ENCODE data around the gene OVCH1.
"Not testable (repeated sequence)": the region's sequence is repeated elsewhere in the genome, so short reads cannot be mapped to it uniquely, and the experiment has no call there.

DNA sequence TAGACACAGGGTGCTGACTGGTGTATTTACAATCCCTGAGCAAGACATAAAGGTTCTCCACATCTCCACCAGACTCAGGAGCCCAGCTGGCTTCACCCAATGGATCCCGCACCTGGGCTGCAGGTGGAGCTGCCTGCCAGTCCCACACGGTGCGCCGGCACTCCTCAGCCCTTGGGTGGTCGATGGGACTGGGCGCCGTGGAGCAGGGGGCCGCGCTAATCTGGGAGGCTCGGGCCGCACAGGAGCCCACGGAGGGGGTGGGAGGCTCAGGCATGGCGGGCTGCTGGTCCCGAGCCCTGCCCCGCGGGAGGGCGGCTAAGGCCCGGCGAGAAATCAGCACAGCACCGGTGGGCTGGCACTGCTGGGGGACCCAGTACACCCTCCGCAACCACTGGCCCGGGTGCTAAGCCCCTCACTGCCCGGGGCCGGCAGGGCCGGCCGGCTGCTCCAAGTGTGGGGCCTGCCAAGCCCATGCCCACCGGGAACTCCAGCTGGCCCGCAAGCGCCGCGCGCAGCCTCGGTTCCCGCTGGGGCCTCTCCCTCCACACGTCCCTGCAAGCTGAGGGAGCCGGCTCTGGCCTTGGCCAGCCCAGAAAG is 111.3 kb downstream of the OVCH1 start:
- not testable (repeated sequence) for TF ChIP-seq POLR2AphosphoS5, POLR2A, EP300 (IDR thresholded peaks at IDR 0.05)

Data from sigmoid colon (tissue), 4 donors.